Skeletal muscle tissue (tissue), 4 donors: ENCODE measurements around the gene SDK1. TPM values are rescaled to one million over a fixed set of nuclear protein-coding genes. Genes with fewer than 3 reads are reported as not detected.

Experiments
- H3K27ac ChIP-seq: one replicate; pipeline ENCODE4 v1.7.0; 2013; ENCODE audit warnings: mild to moderate bottlenecking, low read depth, low read length, inconsistent platforms
- H3K27me3 ChIP-seq, 3 donors: one replicate each; pipeline ENCODE4 v1.7.0; 2013; ENCODE audit warnings: low read length in 3 of 3; ENCODE audit not compliant: control insufficient read depth in 3 of 3, insufficient read depth in 3 of 3
- H3K36me3 ChIP-seq, 3 donors: one replicate each; pipeline ENCODE4 v1.7.0; 2013; ENCODE audit warnings: low read length in 3 of 3; ENCODE audit not compliant: control insufficient read depth in 3 of 3, insufficient read depth in 3 of 3
- H3K4me1 ChIP-seq, 3 donors: one replicate each; pipeline ENCODE4 v1.7.0; 2013; ENCODE audit warnings: low read length in 3 of 3, mild to moderate bottlenecking in 3 of 3; ENCODE audit not compliant: control insufficient read depth in 3 of 3, insufficient read depth in 3 of 3
- H3K4me3 ChIP-seq, 3 donors: one replicate each; pipeline ENCODE4 v1.7.0; 2013; ENCODE audit warnings: low read length in 3 of 3
- H3K9ac ChIP-seq, 3 donors: one replicate each; pipeline ENCODE4 v1.7.0; 2013; ENCODE audit warnings: low read length in 3 of 3, mild to moderate bottlenecking in 3 of 3, moderate library complexity in 2 of 3, low read depth in 1 of 3
- H3K9me3 ChIP-seq, 3 donors: one replicate each; pipeline ENCODE4 v1.7.0; 2013; ENCODE audit warnings: low read length in 3 of 3; ENCODE audit not compliant: control insufficient read depth in 3 of 3
- total RNA-seq: library from RNA; depleted of rRNA; stranded (reverse); fragments of >200 nt; gene quantifications from one replicate; pipeline ENCODE4 v1.2.3, GENCODE V29; 2014
- donor health status: Osteomylitis.

SDK1 gene
- total RNA-seq, 1 donor from 2014 or later, result 3.7 TPM

DNA sequence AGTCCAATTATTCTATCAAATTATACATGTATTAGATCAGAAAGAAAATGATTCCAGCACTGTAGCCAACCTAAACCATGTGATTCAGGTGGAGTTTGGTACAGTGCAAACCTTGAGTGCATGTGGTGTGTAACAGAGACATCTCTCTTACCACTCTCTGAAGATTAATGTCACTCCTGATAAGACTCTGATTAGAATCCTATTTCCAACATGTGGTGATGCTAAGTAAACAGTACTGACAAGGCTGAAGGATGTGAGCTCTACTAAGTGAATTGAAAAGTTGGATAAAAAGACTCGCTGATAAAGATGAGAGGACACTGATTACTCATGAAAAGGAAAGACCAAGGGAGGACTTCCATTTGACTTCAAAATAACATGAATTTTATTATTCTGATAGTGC, 232.0 kb downstream of the SDK1 start:
- Histone ChIP-seq H3K27me3 (no peaks in the 10 kb centered on the region), H3K4me3 (no peak overlapping the region), H3K4me1 (no peaks in the 10 kb centered on the region), H3K9me3 (no peaks in the 10 kb centered on the region), H3K36me3 (no peaks in the 10 kb centered on the region), H3K9ac (no peak overlapping the region), H3K27ac (no peak overlapping the region)

DNA sequence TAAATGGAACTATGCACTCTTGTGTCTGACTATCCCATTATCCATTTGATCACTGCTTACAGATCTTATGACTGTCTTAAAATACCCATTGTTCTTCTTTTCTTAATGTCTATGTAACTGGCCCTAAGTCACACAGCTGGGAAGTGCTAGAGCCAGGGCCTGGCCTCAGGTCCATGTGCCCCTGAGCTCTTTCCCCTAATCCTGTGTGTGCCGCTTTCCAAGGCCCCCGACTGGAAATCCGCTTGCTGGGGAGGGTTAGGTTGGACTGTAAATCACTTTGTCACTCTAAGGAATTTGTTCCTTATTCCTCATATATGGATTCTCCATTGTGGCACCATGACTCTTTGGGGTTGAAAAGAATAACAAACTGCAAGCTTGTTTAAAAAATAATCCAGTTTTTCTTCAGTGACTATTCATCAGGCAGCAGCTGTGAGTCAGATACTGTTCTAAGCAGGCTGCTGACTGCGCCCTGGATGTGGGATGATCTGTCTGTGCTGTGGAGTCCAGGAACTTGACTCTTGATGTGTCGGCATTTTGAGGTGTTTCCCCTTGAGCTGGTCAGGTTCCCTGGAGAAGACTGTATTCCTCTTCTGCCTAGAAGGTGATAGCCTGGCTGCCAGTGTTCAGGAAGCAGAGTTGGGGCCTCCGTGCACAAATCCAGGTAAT, 236.3 kb downstream of the SDK1 start:
- Histone ChIP-seq H3K4me3 (no peak overlapping the region), H3K9me3 (no peaks in the 10 kb centered on the region), H3K4me1 (no peaks in the 10 kb centered on the region), H3K36me3 (no peaks in the 10 kb centered on the region), H3K27me3 (no peaks in the 10 kb centered on the region), H3K9ac (no peak overlapping the region), H3K27ac (no peak overlapping the region)

DNA sequence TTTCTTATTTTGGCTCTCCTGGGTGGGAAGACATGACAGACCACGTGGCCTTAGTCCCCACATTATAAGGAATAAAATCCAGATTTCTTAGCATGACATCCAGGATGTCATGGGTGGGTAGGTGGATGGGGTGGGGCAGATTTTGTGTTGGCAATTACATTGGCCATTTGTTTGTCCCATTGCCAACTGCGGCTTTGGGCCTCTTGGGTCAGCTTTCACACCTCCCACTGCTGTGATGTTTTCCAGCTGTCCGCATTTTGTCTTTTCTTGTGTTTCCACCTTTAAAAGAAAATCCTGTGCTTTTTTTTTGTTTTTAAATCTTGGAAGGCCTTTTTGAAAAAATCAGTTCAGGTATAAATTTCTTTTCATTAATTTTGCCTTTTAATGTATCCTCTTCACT, 237.0 kb downstream of the SDK1 start:
- H3K36me3 ChIP-seq, result no peaks in the 10 kb centered on the region
- H3K27ac ChIP-seq, result no peak overlapping the region
- H3K4me1 ChIP-seq, result no peaks in the 10 kb centered on the region
- no peaks in the 10 kb centered on the region for H3K9me3 ChIP-seq
- no peak overlapping the region for H3K9ac ChIP-seq
- no peaks in the 10 kb centered on the region for H3K27me3 ChIP-seq
- no peak overlapping the region for H3K4me3 ChIP-seq

DNA sequence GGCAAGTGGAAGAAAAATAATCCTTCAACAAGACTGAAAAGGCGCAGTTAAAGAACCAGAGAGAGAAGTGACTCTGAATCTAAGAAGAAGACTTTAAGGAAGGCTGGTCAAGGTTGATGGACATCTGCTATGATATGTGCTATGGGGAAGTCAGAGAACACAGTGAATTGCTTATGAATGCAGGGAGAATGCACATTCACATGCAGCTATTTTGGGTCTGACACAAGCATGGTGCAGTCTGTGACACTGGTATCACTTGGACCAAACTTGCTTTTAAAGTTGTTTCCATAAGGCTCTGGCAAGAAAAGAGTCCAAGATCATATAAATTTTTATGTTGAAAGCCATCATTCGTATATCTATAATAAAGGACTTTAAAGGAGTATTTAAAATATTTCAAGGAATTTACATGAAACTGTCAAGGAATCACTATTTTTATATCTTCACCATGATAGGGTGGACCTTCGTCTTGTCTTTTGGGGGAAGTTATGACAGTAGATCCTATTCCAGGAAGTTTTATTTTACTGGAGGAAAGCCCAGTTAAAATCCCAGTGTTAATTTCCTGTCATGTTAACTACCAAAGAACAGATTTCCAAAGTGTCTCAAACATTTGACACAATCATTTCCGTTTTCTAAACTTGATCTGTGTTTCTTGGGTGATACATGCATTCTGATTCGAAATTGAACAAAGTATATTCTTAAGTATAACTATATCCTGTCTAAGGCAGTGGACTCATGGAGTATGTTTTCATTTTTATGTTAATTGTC, 239.6 kb downstream of the SDK1 start:
- Histone ChIP-seq H3K27me3 (no peaks in the 10 kb centered on the region), H3K4me1 (no peaks in the 10 kb centered on the region), H3K36me3 (no peaks in the 10 kb centered on the region), H3K9ac (no peak overlapping the region), H3K4me3 (no peak overlapping the region), H3K27ac (no peak overlapping the region), H3K9me3 (no peaks in the 10 kb centered on the region)

DNA sequence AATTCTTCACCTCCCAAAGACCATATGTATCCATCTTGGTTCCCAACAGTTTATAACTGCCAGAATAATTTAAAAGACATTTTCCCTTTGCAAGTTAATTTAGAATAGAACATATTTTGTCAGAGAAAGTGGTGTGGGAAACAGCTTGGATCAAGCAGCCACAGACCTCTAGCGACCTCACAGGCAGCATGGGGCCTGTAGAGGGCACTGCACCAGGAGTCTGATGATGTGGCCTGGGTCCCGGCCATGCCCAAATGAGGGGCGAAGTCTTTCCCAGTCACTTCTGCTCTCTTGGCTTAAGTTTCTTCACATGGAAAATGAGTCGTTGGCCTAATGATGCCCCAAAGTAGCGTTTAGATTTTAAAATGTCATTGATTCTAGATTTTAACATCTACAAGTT, 243.2 kb downstream of the SDK1 start:
- H3K36me3 ChIP-seq, result no peaks in the 10 kb centered on the region
- H3K9ac ChIP-seq, result no peak overlapping the region
- H3K4me3 ChIP-seq, result no peak overlapping the region
- no peaks in the 10 kb centered on the region for H3K9me3 ChIP-seq
- no peak overlapping the region for H3K27ac ChIP-seq
- no peaks in the 10 kb centered on the region for H3K27me3 ChIP-seq
- no peaks in the 10 kb centered on the region for H3K4me1 ChIP-seq

DNA sequence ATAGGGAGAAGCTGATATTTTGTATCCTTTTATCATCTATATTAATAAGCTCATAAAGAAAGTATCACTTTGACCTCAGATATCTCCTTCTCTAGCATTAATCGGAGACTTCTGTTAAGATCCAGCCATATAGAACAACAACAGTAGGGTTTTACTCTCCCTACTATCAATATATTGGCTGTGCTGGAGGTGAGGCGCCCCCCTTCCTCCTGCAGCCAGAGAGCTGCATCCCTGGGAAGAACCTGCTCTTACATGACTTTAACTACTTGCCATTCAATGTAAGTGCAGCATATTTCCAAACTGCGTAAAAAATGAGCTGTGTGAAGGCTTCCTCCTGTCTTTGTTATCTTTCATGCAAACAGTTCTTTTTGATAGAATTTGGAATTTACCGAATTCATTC, 247.8 kb downstream of the SDK1 start:
- Histone ChIP-seq H3K27ac (no peak overlapping the region), H3K4me3 (no peak overlapping the region), H3K4me1 (no peaks in the 10 kb centered on the region), H3K36me3 (no peaks in the 10 kb centered on the region), H3K9me3 (no peaks in the 10 kb centered on the region), H3K27me3 (no peaks in the 10 kb centered on the region), H3K9ac (no peak overlapping the region)

DNA sequence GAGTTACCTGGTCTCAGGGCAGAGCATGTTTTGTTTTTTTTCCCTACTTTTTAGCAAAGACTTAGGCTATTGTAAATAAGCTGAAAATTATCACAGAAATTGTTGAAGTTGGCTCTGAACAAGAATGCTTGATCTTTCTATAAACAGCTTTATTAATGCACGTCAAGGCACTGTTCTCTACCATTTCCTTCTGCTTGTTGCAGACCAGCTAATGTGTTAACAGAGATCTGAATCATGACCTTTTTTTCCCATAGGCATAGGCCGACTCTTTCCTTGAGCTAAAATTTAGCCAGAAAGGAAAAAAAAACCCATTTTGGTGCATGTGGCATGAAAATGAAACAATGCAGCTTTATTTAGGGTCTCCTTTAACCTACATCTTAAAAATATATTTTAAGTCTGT, 248.5 kb downstream of the SDK1 start:
- H3K36me3 ChIP-seq, result no peaks in the 10 kb centered on the region
- no peaks in the 10 kb centered on the region for H3K4me1 ChIP-seq
- H3K9me3 ChIP-seq, result no peaks in the 10 kb centered on the region
- no peak overlapping the region for H3K4me3 ChIP-seq
- H3K27me3 ChIP-seq, result no peaks in the 10 kb centered on the region
- no peak overlapping the region for H3K27ac ChIP-seq
- no peak overlapping the region for H3K9ac ChIP-seq

DNA sequence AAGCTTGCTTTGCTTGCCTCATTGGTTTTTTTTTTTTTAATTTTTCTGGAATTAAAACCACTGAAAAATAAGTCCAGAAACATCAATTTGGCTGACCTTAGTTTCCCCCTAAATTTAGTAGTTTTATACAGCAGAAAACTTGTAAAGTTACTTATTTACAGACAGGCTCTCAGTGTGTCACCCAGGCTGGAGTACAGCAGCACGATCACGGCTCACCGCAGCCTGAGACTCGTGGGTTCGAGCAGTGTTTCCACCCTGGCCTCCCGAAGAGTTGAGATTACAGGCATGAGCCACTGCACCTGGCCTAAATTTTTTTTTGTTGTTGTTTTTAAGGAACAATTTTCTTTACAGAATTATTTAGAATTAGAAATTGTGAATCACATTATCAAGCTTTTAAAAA, 250.5 kb downstream of the SDK1 start:
- Histone ChIP-seq H3K4me3 (no peak overlapping the region), H3K27ac (no peak overlapping the region), H3K4me1 (no peaks in the 10 kb centered on the region), H3K27me3 (no peaks in the 10 kb centered on the region), H3K36me3 (no peaks in the 10 kb centered on the region), H3K9ac (no peak overlapping the region), H3K9me3 (peaks cover 0 to 4% (median 0%) of the 10 kb centered on the region in 3 donors)

DNA sequence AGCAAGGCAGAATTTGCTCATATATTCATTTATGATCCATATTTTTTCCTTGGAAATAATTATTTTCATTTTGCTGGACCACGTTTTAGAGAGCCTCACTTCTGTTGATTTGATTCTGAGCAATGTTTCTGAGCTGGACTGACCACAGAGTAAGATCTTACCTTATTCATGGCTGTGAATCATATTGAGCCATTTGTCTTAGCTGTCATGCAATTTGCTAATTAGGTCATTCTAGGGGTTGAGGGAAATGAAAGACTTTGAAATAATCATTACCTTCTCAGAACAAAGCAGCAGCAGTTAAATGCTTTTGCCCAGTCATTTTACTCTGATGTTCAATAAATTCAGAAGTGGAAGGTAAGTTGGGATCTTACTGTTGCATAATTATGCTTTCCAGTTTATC, 251.4 kb downstream of the SDK1 start:
- no peaks in the 10 kb centered on the region for H3K4me1 ChIP-seq
- H3K4me3 ChIP-seq, result no peak overlapping the region
- no peak overlapping the region for H3K9ac ChIP-seq
- no peaks in the 10 kb centered on the region for H3K36me3 ChIP-seq
- H3K27ac ChIP-seq, result no peak overlapping the region
- peaks cover 0 to 4% (median 0%) of the 10 kb centered on the region in 3 donors for H3K9me3 ChIP-seq
- H3K27me3 ChIP-seq, result no peaks in the 10 kb centered on the region

DNA sequence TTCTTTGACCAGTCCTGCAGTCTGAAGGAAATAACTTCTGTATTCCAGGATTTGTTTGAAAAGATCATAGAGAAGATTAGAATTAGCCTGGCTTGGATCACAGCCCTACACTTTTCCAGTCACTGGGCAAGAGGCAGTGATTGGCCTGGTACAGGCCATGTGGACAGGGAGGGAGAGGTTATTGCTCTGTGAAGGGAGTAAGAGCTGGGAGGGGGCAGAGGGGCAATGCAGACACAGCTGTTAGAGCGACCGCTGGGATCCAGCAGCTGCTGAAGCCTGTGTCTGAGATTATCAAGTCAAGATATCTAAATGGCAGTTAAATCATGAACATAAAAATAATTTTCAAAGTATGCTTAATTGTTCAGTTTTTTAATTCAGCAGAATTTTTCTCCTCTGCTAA, 257.3 kb downstream of the SDK1 start:
- Histone ChIP-seq H3K36me3 (no peaks in the 10 kb centered on the region), H3K9me3 (peaks cover 0 to 4% (median 0%) of the 10 kb centered on the region in 3 donors), H3K27me3 (peaks cover 0 to 3% (median 0%) of the 10 kb centered on the region in 3 donors), H3K4me3 (no peak overlapping the region), H3K27ac (no peak overlapping the region), H3K4me1 (no peaks in the 10 kb centered on the region), H3K9ac (no peak overlapping the region)
